Breast epithelium (tissue), 3 donors: ENCODE data around the gene SWAP70.

Experiments
- POLR2A ChIP-seq: fragments of 450-650 bp; IDR thresholded peaks from one replicate; pipeline ENCODE4 v1.6.1; 2016; ENCODE audit warnings: antibody characterized with exemption, mild to moderate bottlenecking, moderate library complexity
- POLR2AphosphoS5 ChIP-seq, 3 donors: sonication (generic); formaldehyde crosslinking; IDR thresholded peaks; one replicate each; pipeline ENCODE4 v1.6.1; 2017; ENCODE audit warnings: antibody characterized with exemption in 3 of 3
- TF ChIP-seq, protein P1 (sequence below), 3 donors: fragments of 450-650 bp; IDR thresholded peaks; one replicate each; pipeline ENCODE4 v1.5.1; 2016 to 2017; ENCODE audit warnings: antibody characterized with exemption in 3 of 3, mild to moderate bottlenecking in 3 of 3, moderate library complexity in 3 of 3

DNA sequence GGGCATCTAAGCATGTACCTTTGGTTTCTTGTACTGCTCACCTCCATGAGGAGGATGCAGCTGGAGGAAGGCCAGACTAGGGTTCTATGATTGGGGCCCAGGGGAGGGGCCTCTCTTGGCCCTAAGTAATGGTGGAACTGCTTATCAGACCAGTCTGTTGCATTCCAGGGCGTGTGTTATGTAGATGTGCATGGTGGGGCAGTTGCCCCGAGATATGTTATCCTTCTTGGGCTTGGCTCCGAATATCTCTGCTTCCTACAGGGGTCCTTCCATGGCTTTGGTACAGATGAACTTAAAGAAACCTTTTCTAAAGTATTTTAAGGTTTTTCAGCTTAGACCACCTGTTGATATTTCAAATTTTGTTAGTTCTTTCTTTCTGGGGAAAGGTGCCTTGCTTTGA lies 126.0 kb downstream of the SWAP70 start:
- TF ChIP-seq, protein P1, sequence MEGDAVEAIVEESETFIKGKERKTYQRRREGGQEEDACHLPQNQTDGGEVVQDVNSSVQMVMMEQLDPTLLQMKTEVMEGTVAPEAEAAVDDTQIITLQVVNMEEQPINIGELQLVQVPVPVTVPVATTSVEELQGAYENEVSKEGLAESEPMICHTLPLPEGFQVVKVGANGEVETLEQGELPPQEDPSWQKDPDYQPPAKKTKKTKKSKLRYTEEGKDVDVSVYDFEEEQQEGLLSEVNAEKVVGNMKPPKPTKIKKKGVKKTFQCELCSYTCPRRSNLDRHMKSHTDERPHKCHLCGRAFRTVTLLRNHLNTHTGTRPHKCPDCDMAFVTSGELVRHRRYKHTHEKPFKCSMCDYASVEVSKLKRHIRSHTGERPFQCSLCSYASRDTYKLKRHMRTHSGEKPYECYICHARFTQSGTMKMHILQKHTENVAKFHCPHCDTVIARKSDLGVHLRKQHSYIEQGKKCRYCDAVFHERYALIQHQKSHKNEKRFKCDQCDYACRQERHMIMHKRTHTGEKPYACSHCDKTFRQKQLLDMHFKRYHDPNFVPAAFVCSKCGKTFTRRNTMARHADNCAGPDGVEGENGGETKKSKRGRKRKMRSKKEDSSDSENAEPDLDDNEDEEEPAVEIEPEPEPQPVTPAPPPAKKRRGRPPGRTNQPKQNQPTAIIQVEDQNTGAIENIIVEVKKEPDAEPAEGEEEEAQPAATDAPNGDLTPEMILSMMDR (IDR thresholded peaks at IDR 0.05), result no peak
- TF ChIP-seq POLR2AphosphoS5 (IDR thresholded peaks at IDR 0.05) (no peak), POLR2A (no peak)
